Measurements from ENCODE around the gene RALGAPA1.
"Not testable (repeated sequence)": the region's sequence is repeated elsewhere in the genome, so short reads cannot be mapped to it uniquely, and the experiment has no call there.

DNA sequence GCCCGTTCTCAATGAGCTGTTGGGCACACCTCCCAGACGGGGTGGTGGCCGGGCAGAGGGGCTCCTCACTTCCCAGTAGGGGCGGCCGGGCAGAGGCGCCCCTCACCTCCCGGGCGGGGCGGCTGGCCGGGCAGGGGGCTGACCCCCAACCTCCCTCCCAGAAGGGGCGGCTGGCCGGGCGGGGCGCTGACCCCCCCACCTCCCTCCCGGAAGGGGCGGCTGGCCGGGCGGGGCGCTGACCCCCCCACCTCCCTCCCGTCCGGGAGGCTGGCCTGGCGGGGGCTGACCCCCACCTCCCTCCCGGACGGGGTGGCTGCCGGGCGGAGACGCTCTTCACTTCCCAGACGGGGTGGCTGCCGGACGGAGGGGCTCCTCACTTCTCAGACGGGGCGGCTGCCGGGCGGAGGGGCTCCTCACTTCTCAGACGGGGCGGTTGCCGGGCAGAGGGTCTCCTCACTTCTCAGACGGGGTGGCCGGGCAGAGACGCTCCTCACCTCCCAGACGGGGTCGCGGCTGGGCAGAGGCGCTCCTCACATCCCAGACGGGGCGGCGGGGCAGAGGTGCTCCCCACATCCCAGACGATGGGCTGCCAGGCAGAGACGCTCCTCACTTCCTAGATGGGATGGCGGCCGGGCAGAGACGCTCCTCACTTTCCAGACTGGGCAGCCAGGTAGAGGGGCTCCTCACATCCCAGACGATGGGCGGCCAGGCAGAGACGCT lies 15.5 kb upstream of the RALGAPA1 start:
- TF ChIP-seq, protein P1, sequence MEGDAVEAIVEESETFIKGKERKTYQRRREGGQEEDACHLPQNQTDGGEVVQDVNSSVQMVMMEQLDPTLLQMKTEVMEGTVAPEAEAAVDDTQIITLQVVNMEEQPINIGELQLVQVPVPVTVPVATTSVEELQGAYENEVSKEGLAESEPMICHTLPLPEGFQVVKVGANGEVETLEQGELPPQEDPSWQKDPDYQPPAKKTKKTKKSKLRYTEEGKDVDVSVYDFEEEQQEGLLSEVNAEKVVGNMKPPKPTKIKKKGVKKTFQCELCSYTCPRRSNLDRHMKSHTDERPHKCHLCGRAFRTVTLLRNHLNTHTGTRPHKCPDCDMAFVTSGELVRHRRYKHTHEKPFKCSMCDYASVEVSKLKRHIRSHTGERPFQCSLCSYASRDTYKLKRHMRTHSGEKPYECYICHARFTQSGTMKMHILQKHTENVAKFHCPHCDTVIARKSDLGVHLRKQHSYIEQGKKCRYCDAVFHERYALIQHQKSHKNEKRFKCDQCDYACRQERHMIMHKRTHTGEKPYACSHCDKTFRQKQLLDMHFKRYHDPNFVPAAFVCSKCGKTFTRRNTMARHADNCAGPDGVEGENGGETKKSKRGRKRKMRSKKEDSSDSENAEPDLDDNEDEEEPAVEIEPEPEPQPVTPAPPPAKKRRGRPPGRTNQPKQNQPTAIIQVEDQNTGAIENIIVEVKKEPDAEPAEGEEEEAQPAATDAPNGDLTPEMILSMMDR (IDR thresholded peaks at IDR 0.05), result not testable (repeated sequence)
- not testable (repeated sequence) for TF ChIP-seq POLR2A (IDR thresholded peaks at IDR 0.05)
